ENCODE data around the gene PTGER1. TPM values are rescaled to one million over a fixed set of nuclear protein-coding genes. Genes with fewer than 3 reads are reported as not detected.
A peak's percentile ranks its signal among the peaks of the same experiment; 100 is the strongest.

The PTGER1 gene, protein sequence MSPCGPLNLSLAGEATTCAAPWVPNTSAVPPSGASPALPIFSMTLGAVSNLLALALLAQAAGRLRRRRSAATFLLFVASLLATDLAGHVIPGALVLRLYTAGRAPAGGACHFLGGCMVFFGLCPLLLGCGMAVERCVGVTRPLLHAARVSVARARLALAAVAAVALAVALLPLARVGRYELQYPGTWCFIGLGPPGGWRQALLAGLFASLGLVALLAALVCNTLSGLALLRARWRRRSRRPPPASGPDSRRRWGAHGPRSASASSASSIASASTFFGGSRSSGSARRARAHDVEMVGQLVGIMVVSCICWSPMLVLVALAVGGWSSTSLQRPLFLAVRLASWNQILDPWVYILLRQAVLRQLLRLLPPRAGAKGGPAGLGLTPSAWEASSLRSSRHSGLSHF
- total RNA-seq (2014; rRNA removed; shearing (Covaris generic)), result not detected in 2 replicates
- 0.23 TPM in 1 of 2 replicates, not detected in the other for total RNA-seq (2022)
- percentile 25 among the genes with signal in this experiment for Bru-seq, nascent RNA
- percentile 26 among the genes with signal in this experiment for BruChase-seq, experiment 1, labeled RNA remaining after a 6-hour chase
- percentile 27 among the genes with signal in this experiment for BruChase-seq, experiment 2, labeled RNA remaining after a 2-hour chase
- long read RNA-seq, result 0 reads

DNA sequence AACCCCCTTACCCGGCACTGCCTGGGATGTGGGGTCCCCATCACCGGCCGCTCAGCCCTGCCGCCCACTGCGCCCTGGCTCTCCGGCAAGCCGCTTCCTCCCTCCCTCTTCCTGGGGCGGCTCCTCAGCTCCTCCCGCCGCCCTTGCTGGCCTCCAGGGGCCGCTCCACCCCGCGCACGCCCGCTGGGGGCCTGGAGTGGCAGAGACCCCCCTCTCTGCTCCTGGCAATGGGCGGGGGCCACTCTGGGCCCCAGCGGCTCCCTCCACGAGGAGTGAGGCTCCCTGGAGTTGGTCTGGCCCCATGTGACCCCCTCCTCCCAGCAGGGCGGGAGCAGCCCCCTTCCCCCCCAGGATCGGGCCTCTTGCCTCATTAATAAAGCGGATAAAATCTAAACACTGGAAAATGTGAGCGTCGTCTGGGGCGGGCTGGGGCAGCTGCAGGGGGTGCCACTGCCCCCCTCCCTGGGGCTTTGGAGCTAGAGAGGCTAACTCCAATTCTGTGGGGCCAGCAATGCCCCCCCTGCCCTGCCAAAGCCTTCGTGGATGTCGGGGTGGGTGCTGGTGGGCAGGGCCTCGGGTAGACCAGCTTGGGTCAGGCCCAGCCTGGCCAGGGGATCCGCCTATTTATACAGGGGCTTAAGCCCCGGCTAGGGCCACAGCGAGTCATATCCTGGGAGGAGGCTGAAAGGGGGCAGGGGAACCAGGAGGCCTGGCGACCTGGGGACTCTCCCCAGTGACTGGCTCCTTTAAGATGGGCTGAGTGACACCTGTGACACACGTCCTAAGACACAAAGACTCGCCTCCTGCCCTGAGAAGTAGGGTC, at the start of gene PTGER1:
Gene PTGER1, minus strand, starts transcription at position 104 of the 823 bp plus-strand sequence. CDS start 1,034 bp downstream, outside the sequence.
- ChIA-PET POLR2A (no interaction called here), CTCF (ENCODE audit: unreplicated experiment) (no interaction called here)
- DNase-seq (ENCODE audit: low spot score), result no peak
- no peak within 1 kb of the TSS for H3K27ac ChIP-seq (ENCODE audit: low read depth, low read length, poor library complexity, severe bottlenecking)
- no peaks in the 10 kb centered on the region for H3K79me2 ChIP-seq (ENCODE audit: insufficient read depth, low read depth, low read length)
- no peak within 1 kb of the TSS for H2AFZ ChIP-seq (ENCODE audit: low read length)
- no peaks in the 10 kb centered on the region for H3K9me2 ChIP-seq (ENCODE audit: insufficient read depth, low read length)
- no TSS peak for BruUV-seq (replicated peaks)
- H4K20me1 ChIP-seq (ENCODE audit: insufficient read depth, low read length), result no peaks in the 10 kb centered on the region
- intact Hi-C loops (cut with micrococcal nuclease; ENCODE audit: unreplicated experiment), result no loop called here
- H3K36me3 ChIP-seq (ENCODE audit: insufficient read depth, low read length), result peaks cover 16% of the 10 kb centered on the region; the same call in 1 of the 2 replicates
- H3K9me3 ChIP-seq (ENCODE audit: low read length), result no peaks in the 10 kb centered on the region
- no peak within 1 kb of the TSS for H3K4me2 ChIP-seq (ENCODE audit: low read length)
- no peak within 1 kb of the TSS for H3K4me3 ChIP-seq (ENCODE audit: low read depth, low read length, poor library complexity, severe bottlenecking)
- TF ChIP-seq EZH2phosphoT487 (IDR thresholded peaks at IDR 0.05; ENCODE audit: borderline replicate concordance, low read depth, low read length), result no peak
- TF ChIP-seq, protein P1, sequence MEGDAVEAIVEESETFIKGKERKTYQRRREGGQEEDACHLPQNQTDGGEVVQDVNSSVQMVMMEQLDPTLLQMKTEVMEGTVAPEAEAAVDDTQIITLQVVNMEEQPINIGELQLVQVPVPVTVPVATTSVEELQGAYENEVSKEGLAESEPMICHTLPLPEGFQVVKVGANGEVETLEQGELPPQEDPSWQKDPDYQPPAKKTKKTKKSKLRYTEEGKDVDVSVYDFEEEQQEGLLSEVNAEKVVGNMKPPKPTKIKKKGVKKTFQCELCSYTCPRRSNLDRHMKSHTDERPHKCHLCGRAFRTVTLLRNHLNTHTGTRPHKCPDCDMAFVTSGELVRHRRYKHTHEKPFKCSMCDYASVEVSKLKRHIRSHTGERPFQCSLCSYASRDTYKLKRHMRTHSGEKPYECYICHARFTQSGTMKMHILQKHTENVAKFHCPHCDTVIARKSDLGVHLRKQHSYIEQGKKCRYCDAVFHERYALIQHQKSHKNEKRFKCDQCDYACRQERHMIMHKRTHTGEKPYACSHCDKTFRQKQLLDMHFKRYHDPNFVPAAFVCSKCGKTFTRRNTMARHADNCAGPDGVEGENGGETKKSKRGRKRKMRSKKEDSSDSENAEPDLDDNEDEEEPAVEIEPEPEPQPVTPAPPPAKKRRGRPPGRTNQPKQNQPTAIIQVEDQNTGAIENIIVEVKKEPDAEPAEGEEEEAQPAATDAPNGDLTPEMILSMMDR (conservative IDR thresholded peaks at IDR 0.05; ENCODE audit: low read length), result peak; percentile 46; the same call in 1 of the 2 replicates
- no peaks in the 10 kb centered on the region for H3K4me1 ChIP-seq (ENCODE audit: insufficient read depth, low read length, poor library complexity, severe bottlenecking)

DNA sequence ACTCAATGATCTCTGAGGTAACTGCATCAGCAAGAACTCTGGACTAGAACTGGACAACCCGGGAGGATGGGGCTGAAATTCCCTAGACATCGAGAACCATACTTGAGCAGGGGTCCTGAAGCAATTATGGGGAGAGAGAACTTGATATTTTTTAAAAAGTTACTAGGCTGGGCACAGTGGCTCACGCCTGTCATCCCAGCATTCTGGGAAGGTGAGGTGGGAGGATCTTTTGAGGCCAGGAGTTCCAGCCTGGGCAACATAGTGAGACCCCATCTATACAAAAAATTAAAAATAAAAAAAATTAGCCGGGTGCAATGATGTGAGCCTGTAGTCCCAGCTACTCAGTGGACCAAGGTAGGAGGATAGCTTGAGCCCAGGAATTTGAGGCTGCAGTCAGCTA, 45.4 kb upstream of the PTGER1 start:
- Histone ChIP-seq H3K79me2 (ENCODE audit: insufficient read depth, low read depth, low read length) (peaks cover 26% of the 10 kb centered on the region), H3K4me3 (ENCODE audit: low read depth, low read length, poor library complexity, severe bottlenecking) (no peak overlapping the region), H3K9me2 (ENCODE audit: insufficient read depth, low read length) (no peaks in the 10 kb centered on the region), H3K9me3 (ENCODE audit: low read length) (no peaks in the 10 kb centered on the region), H3K36me3 (ENCODE audit: insufficient read depth, low read length) (peaks cover 19% of the 10 kb centered on the region), H4K20me1 (ENCODE audit: insufficient read depth, low read length) (peaks cover 17% of the 10 kb centered on the region), H3K4me1 (ENCODE audit: insufficient read depth, low read length, poor library complexity, severe bottlenecking) (peaks cover 49% of the 10 kb centered on the region), H2AFZ (ENCODE audit: low read length) (no peak overlapping the region), H3K4me2 (ENCODE audit: low read length) (no peak overlapping the region), H3K27ac (ENCODE audit: low read depth, low read length, poor library complexity, severe bottlenecking) (no peak overlapping the region)
- DNase-seq (ENCODE audit: low spot score), result no peak
- no TSS peak for BruUV-seq (replicated peaks)
- TF ChIP-seq, protein P1 (conservative IDR thresholded peaks at IDR 0.05; ENCODE audit: low read length), result no peak
- TF ChIP-seq EZH2phosphoT487 (IDR thresholded peaks at IDR 0.05; ENCODE audit: borderline replicate concordance, low read depth, low read length), result no peak
- intact Hi-C loops (cut with micrococcal nuclease; ENCODE audit: unreplicated experiment), result no loop called here
- ChIA-PET CTCF (ENCODE audit: unreplicated experiment) (no interaction called here), POLR2A (no interaction called here)
